ENCODE data around the gene ABCB10. TPM values are rescaled to one million over a fixed set of nuclear protein-coding genes. Genes with fewer than 3 reads are reported as not detected.

ABCB10 gene
- total RNA-seq, 4 donors from 2014 or later = 14.1 to 21.8 (median 18.1) TPM

GRCh38 chr1:229536982-229537381 is 21.5 kb downstream of the ABCB10 start:
- Histone ChIP-seq H3K27me3 (no peaks in the 10 kb centered on the region), H3K27ac (no peak overlapping the region), H3K9me3 (no peaks in the 10 kb centered on the region), H3K4me1 (peaks cover 0 to 7% (median 0%) of the 10 kb centered on the region in 3 donors), H3K36me3 (peaks cover 0 to 84% of the 10 kb centered on the region in 2 donors), H3K4me3 (no peak overlapping the region)
- ATAC-seq = no peak
- no peak for TF ChIP-seq POLR2AphosphoS5 (IDR thresholded peaks at IDR 0.05)
- no peak for TF ChIP-seq POLR2A (IDR thresholded peaks at IDR 0.05)
- no peak for TF ChIP-seq CTCF (IDR thresholded peaks at IDR 0.05)
- TF ChIP-seq EP300 (IDR thresholded peaks at IDR 0.05) = no peak

GRCh38 chr1:229535230-229535629 is 23.3 kb downstream of the ABCB10 start:
- no peak overlapping the region for H3K4me3 ChIP-seq
- no peaks in the 10 kb centered on the region for H3K9me3 ChIP-seq
- H3K36me3 ChIP-seq = peaks cover 0 to 82% of the 10 kb centered on the region in 2 donors
- H3K27ac ChIP-seq = no peak overlapping the region
- no peaks in the 10 kb centered on the region for H3K27me3 ChIP-seq
- TF ChIP-seq CTCF (IDR thresholded peaks at IDR 0.05) (no peak), EP300 (IDR thresholded peaks at IDR 0.05) (no peak), POLR2AphosphoS5 (IDR thresholded peaks at IDR 0.05) (no peak), POLR2A (IDR thresholded peaks at IDR 0.05) (no peak)
- ATAC-seq = no peak
- peaks cover 0 to 7% (median 0%) of the 10 kb centered on the region in 3 donors for H3K4me1 ChIP-seq

GRCh38 chr1:229531326-229531725 is 27.2 kb downstream of the ABCB10 start:
- Histone ChIP-seq H3K27me3 (no peaks in the 10 kb centered on the region), H3K27ac (no peak overlapping the region), H3K4me1 (peaks cover 0 to 7% (median 0%) of the 10 kb centered on the region in 3 donors), H3K9me3 (no peaks in the 10 kb centered on the region), H3K36me3 (peaks cover 0 to 82% of the 10 kb centered on the region in 2 donors), H3K4me3 (no peak overlapping the region)
- ATAC-seq = no peak
- TF ChIP-seq POLR2AphosphoS5 (IDR thresholded peaks at IDR 0.05) (no peak), CTCF (IDR thresholded peaks at IDR 0.05) (no peak), EP300 (IDR thresholded peaks at IDR 0.05) (no peak), POLR2A (IDR thresholded peaks at IDR 0.05) (no peak)
- no CpG with 5 or more reads among the region's 6 CpGs for WGBS, 2 donors (ENCODE audit: low coverage in 1 of 2)

- no peak for TF ChIP-seq POLR2A (IDR thresholded peaks at IDR 0.05)
- no peak for TF ChIP-seq CTCF (IDR thresholded peaks at IDR 0.05)
- no peak for TF ChIP-seq POLR2AphosphoS5 (IDR thresholded peaks at IDR 0.05)
- TF ChIP-seq EP300 (IDR thresholded peaks at IDR 0.05) = no peak
- H3K4me1 ChIP-seq = no peaks in the 10 kb centered on the region
- H3K27ac ChIP-seq = no peak overlapping the region
- H3K4me3 ChIP-seq = no peak overlapping the region
- 87 to 100% methylated on average over 2 to 3 of the region's 7 CpGs for WGBS, 2 donors (ENCODE audit: low coverage in 1 of 2)
- no peaks in the 10 kb centered on the region for H3K9me3 ChIP-seq
- peaks cover 0 to 90% of the 10 kb centered on the region in 2 donors for H3K36me3 ChIP-seq
- H3K27me3 ChIP-seq = no peaks in the 10 kb centered on the region
- ATAC-seq = no peak
Observed at GRCh38 chr1:229529639-229530038, 28.9 kb downstream of the ABCB10 start.

- WGBS, 2 donors (ENCODE audit: low coverage in 1 of 2) = 100% methylated on average over 1 of the region's 1 CpG
- TF ChIP-seq POLR2A (IDR thresholded peaks at IDR 0.05) (no peak), EP300 (IDR thresholded peaks at IDR 0.05) (no peak), CTCF (IDR thresholded peaks at IDR 0.05) (no peak)
- Histone ChIP-seq H3K9me3 (no peaks in the 10 kb centered on the region), H3K27me3 (no peaks in the 10 kb centered on the region), H3K4me1 (peaks cover 0 to 17% (median 0%) of the 10 kb centered on the region in 3 donors), H3K4me3 (no peak overlapping the region), H3K36me3 (peaks cover 0 to 98% of the 10 kb centered on the region in 2 donors), H3K27ac (no peak overlapping the region)
- ATAC-seq = no peak
Observed at GRCh38 chr1:229526695-229527094, 31.8 kb downstream of the ABCB10 start.

Measured in gastroesophageal sphincter (tissue), 4 donors.